Upper lobe of left lung (tissue), 6 donors: ENCODE measurements around the gene IWS1. TPM values are rescaled to one million over a fixed set of nuclear protein-coding genes. Genes with fewer than 3 reads are reported as not detected.

Experiments used
- ATAC-seq, 2 donors: fragments of 200-7000 bp; cut with Tn5 transposase; one replicate each; pipeline ENCODE4 v1.9.1; 2022; ENCODE audit warnings: mild to moderate bottlenecking in 2 of 2, moderate library complexity in 2 of 2; ENCODE audit not compliant: low FRiP score in 2 of 2
- DNase-seq, 2 donors: peaks; one replicate each; pipeline ENCODE4 v3.0.0-alpha.2; 2019 to 2020
- H3K27ac ChIP-seq, 4 donors: fragments of 200-600 bp; sonication (generic); one replicate each; pipeline ENCODE4 v1.5.1; 2016 to 2019
- H3K27me3 ChIP-seq, 4 donors: fragments of 200-600 bp; sonication (generic); one replicate each; pipeline ENCODE4 v1.5.1; 2017 to 2019
- H3K36me3 ChIP-seq, 4 donors: fragments of 200-600 bp; sonication (generic); one replicate each; pipeline ENCODE4 v1.5.1; 2016 to 2019
- H3K4me1 ChIP-seq, 4 donors: fragments of 200-600 bp; sonication (generic); one replicate each; pipeline ENCODE4 v1.5.1; 2018 to 2019
- H3K4me3 ChIP-seq, 4 donors: fragments of 200-600 bp; sonication (generic); one replicate each; pipeline ENCODE4 v1.5.1; 2017 to 2019; ENCODE audit warnings: mild to moderate bottlenecking in 2 of 4, moderate library complexity in 1 of 4
- H3K9me3 ChIP-seq, 4 donors: fragments of 200-600 bp; sonication (generic); one replicate each; pipeline ENCODE4 v1.5.1; 2018 to 2019
- CTCF ChIP-seq, 6 experiments: fragments of 450-650 bp in 4 of 6; fragments of 200-600 bp in 2 of 6; sonication (generic) in 2 of 6; IDR thresholded peaks; one replicate each; pipeline ENCODE4 v1.5.1; 2016 to 2019; ENCODE audit warnings: antibody characterized with exemption in 6 of 6
- EP300 ChIP-seq, 4 donors: sonication (generic); formaldehyde crosslinking; IDR thresholded peaks; one replicate each; pipeline ENCODE4 v1.5.1; 2017; ENCODE audit warnings: antibody characterized with exemption in 4 of 4, control low read depth in 2 of 4
- POLR2A ChIP-seq, 4 donors: fragments of 450-650 bp; IDR thresholded peaks; one replicate each; pipeline ENCODE4 v1.5.1; 2016 to 2017; ENCODE audit warnings: antibody characterized with exemption in 4 of 4, mild to moderate bottlenecking in 2 of 4
- POLR2AphosphoS5 ChIP-seq, 2 donors: sonication (generic); formaldehyde crosslinking; IDR thresholded peaks; one replicate each; pipeline ENCODE4 v1.5.1; 2017; ENCODE audit warnings: antibody characterized with exemption in 2 of 2
- WGBS, 2 donors: methylation state at CpG; one replicate each; pipeline ENCODE4 v1.1.5; 2017 to 2018; 5-methylcytosine and 5-hydroxymethylcytosine counted together
- total RNA-seq, 6 donors: library from RNA; depleted of rRNA in 4 of 6; stranded (reverse); fragments of >200 nt in 4 of 6; gene quantifications; one replicate each; pipeline versions ENCODE4 v1.1.0 to v1.2.1, GENCODE V29; 2016 to 2021
- donor health status: DM: no; HTN: no; CAD: no; lungs with moderate emphysema.
- donor health status: DM: no; HTN: yes; CAD: no; lungs with severe emphysema.

The IWS1 gene
- total RNA-seq, 6 donors from 2014 or later = 29.5 to 128 (median 58.6) TPM

- Histone ChIP-seq H3K36me3 (no peaks in the 10 kb centered on the region), H3K27me3 (no peaks in the 10 kb centered on the region), H3K4me3 (no peak overlapping the region), H3K4me1 (no peaks in the 10 kb centered on the region), H3K9me3 (no peaks in the 10 kb centered on the region), H3K27ac (no peak overlapping the region)
- 87 to 88% methylated on average over 2 of the region's 2 CpGs for WGBS, 2 donors
- DNase-seq (no peak), ATAC-seq (no peak)
- TF ChIP-seq EP300 (IDR thresholded peaks at IDR 0.05) (no peak), POLR2AphosphoS5 (IDR thresholded peaks at IDR 0.05) (no peak), CTCF (IDR thresholded peaks at IDR 0.05) (no peak), POLR2A (IDR thresholded peaks at IDR 0.05) (no peak)
These were observed 26.6 kb upstream of the IWS1 start for GRCh38 chr2:127552846-127553245.

GRCh38 chr2:127552336-127552735, 26.0 kb upstream of the IWS1 start:
- DNase-seq = no peak

GRCh38 chr2:127551221-127551930, 25.1 kb upstream of the IWS1 start:
- DNase-seq = no peak
- Histone ChIP-seq H3K4me3 (no peak overlapping the region), H3K9me3 (no peaks in the 10 kb centered on the region), H3K27me3 (no peaks in the 10 kb centered on the region), H3K4me1 (no peaks in the 10 kb centered on the region), H3K36me3 (no peaks in the 10 kb centered on the region), H3K27ac (no peak overlapping the region)
- no peak for ATAC-seq
- no peak for TF ChIP-seq POLR2A (IDR thresholded peaks at IDR 0.05)
- WGBS, 2 donors = 70 to 71% methylated on average over 7 of the region's 7 CpGs

More at GRCh38 chr2:127552336-127552735, 26.0 kb upstream of the IWS1 start:
- Histone ChIP-seq H3K27me3 (no peaks in the 10 kb centered on the region), H3K27ac (no peak overlapping the region), H3K9me3 (no peaks in the 10 kb centered on the region), H3K4me1 (no peaks in the 10 kb centered on the region), H3K36me3 (no peaks in the 10 kb centered on the region), H3K4me3 (no peak overlapping the region)
- ATAC-seq = peak in 1 of 2 donors; percentile 14
- TF ChIP-seq CTCF (IDR thresholded peaks at IDR 0.05) (no peak), EP300 (IDR thresholded peaks at IDR 0.05) (no peak), POLR2AphosphoS5 (IDR thresholded peaks at IDR 0.05) (no peak), POLR2A (IDR thresholded peaks at IDR 0.05) (no peak)
- 76 to 77% methylated on average over 6 of the region's 6 CpGs for WGBS, 2 donors

- ATAC-seq (no peak), DNase-seq (no peak)
- 86 to 87% methylated on average over 3 of the region's 3 CpGs for WGBS, 2 donors
- H3K36me3 ChIP-seq = no peaks in the 10 kb centered on the region
- H3K4me1 ChIP-seq = no peaks in the 10 kb centered on the region
- H3K27me3 ChIP-seq = no peaks in the 10 kb centered on the region
- H3K4me3 ChIP-seq = no peak overlapping the region
- H3K27ac ChIP-seq = no peak overlapping the region
- H3K9me3 ChIP-seq = no peaks in the 10 kb centered on the region
- TF ChIP-seq CTCF (IDR thresholded peaks at IDR 0.05) = no peak
- TF ChIP-seq POLR2AphosphoS5 (IDR thresholded peaks at IDR 0.05) = no peak
- TF ChIP-seq EP300 (IDR thresholded peaks at IDR 0.05) = no peak
- no peak for TF ChIP-seq POLR2A (IDR thresholded peaks at IDR 0.05)
These were observed 20.5 kb upstream of the IWS1 start for GRCh38 chr2:127546797-127547196.

GRCh38 chr2:127545796-127546195, 19.5 kb upstream of the IWS1 start:
- no peaks in the 10 kb centered on the region for H3K4me1 ChIP-seq
- H3K27ac ChIP-seq = no peak overlapping the region
- TF ChIP-seq CTCF (IDR thresholded peaks at IDR 0.05) = no peak
- no peak for TF ChIP-seq EP300 (IDR thresholded peaks at IDR 0.05)
- no peak for TF ChIP-seq POLR2A (IDR thresholded peaks at IDR 0.05)
- no peaks in the 10 kb centered on the region for H3K27me3 ChIP-seq
- WGBS, 2 donors = 50% methylated on average over 1 of the region's 1 CpG; no CpG with 5 or more reads in 1 of the 2 donors
- no peaks in the 10 kb centered on the region for H3K9me3 ChIP-seq
- no peak for DNase-seq
- no peak overlapping the region for H3K4me3 ChIP-seq
- ATAC-seq = no peak
- H3K36me3 ChIP-seq = no peaks in the 10 kb centered on the region
